B cell (primary cell): ENCODE measurements around the gene IFT88. TPM values are rescaled to one million over a fixed set of nuclear protein-coding genes. Genes with fewer than 3 reads are reported as not detected.

Source experiments
- ATAC-seq: fragments of 200-7000 bp; cut with Tn5 transposase; one replicate; pipeline ENCODE4 v1.10.0; 2021; ENCODE audit warnings: low read depth, mild to moderate bottlenecking, moderate number of reproducible peaks, moderate library complexity
- CTCF ChIA-PET: fragments of 350-600 bp; sonication (Branson Sonifier 250); formaldehyde crosslinking; loops from one replicate; lab custom pipeline; 2021; ENCODE audit warnings: antibody characterized with exemption, inconsistent platforms; lab: Charles Lee
- POLR2A ChIA-PET: fragments of 350-600 bp; sonication (Branson Sonifier 250); formaldehyde crosslinking; loops from one replicate; lab custom pipeline; 2021; ENCODE audit warnings: antibody characterized with exemption; lab: Charles Lee
- DNase-seq: peaks from one replicate; pipeline ENCODE4 v3.0.0; 2013
- H2AFZ ChIP-seq: 2 replicates; pipeline ENCODE4 v1.6.1; 2012; ENCODE audit warnings: mild to moderate bottlenecking, low read depth, low read length; ENCODE audit not compliant: insufficient read depth, poor library complexity, severe bottlenecking
- H3K27ac ChIP-seq, 2 donors: 1 replicate in 1 of 2; 2 replicates in 1 of 2; pipeline ENCODE4 v1.5.1; 2012 to 2013; ENCODE audit warnings: low read length in 2 of 2, mild to moderate bottlenecking in 2 of 2, moderate library complexity in 1 of 2
- H3K27me3 ChIP-seq, 4 experiments: fragments of 200-600 bp in 1 of 4; sonication (generic) in 1 of 4; replicated peaks in 1 of 4; 1 replicate in 2 of 4; 2 replicates in 2 of 4; pipeline versions ENCODE4 v1.6.1 to v1.7.0; 2013 to 2016; ENCODE audit warnings: low read length in 3 of 4, mild to moderate bottlenecking in 2 of 4, mixed read lengths in 1 of 4, moderate library complexity in 1 of 4; ENCODE audit not compliant: insufficient read depth in 4 of 4, control insufficient read depth in 3 of 4; ENCODE audit errors: control extremely low read depth in 1 of 4
- H3K36me3 ChIP-seq, 2 experiments: replicated peaks in 1 of 2; 1 replicate in 1 of 2; 2 replicates in 1 of 2; pipeline versions ENCODE4 v1.6.1 to v1.7.1; 2013; ENCODE audit warnings: low read length in 1 of 2; ENCODE audit not compliant: insufficient read depth in 2 of 2, control insufficient read depth in 1 of 2; ENCODE audit errors: control extremely low read depth in 1 of 2, extremely low read depth in 1 of 2
- H3K4me1 ChIP-seq, 2 donors: fragments of 200-600 bp in 1 of 2; sonication (generic) in 1 of 2; 1 replicate in 1 of 2; 2 replicates in 1 of 2; pipeline versions ENCODE4 v1.5.1 to v1.6.1; 2013 to 2017; ENCODE audit warnings: low read length in 2 of 2; ENCODE audit not compliant: control insufficient read depth in 2 of 2, insufficient read depth in 2 of 2
- H3K4me2 ChIP-seq: replicated peaks from 2 replicates; pipeline ENCODE3; 2012; ENCODE audit warnings: mild to moderate bottlenecking, low read depth, low read length; ENCODE audit not compliant: poor library complexity, severe bottlenecking
- H3K4me3 ChIP-seq, 5 experiments: fragments of 200-600 bp in 1 of 5; sonication (generic) in 1 of 5; 1 replicate in 3 of 5; 2 replicates in 2 of 5; pipeline versions ENCODE4 v1.5.1 to v1.7.0; 2011 to 2016; ENCODE audit warnings: low read length in 4 of 5, mild to moderate bottlenecking in 4 of 5, low read depth in 2 of 5, control low read depth in 1 of 5, moderate library complexity in 1 of 5; ENCODE audit not compliant: insufficient read depth in 1 of 5; ENCODE audit errors: control extremely low read depth in 1 of 5, extremely low read depth in 1 of 5
- H3K79me2 ChIP-seq: fragments of 200-600 bp; sonication (generic); one replicate; pipeline ENCODE4 v1.6.0; 2016; ENCODE audit warnings: low read length; ENCODE audit not compliant: control insufficient read depth, insufficient read depth
- H3K9ac ChIP-seq: fragments of 200-600 bp; sonication (generic); 2 replicates; pipeline ENCODE4 v1.6.1; 2017; ENCODE audit warnings: mild to moderate bottlenecking, low read length, moderate library complexity
- H3K9me3 ChIP-seq, 3 donors: one replicate each; pipeline versions ENCODE4 v1.6.1 to v1.7.1; 2013; ENCODE audit warnings: low read length in 2 of 3; ENCODE audit not compliant: control insufficient read depth in 2 of 3, insufficient read depth in 1 of 3; ENCODE audit errors: control extremely low read depth in 1 of 3
- H4K20me1 ChIP-seq: 2 replicates; pipeline ENCODE4 v1.6.0; 2012; ENCODE audit warnings: mild to moderate bottlenecking, low read length; ENCODE audit not compliant: insufficient read depth, control insufficient read depth, poor library complexity, severe bottlenecking
- H3K27ac Mint-ChIP-seq: one replicate; pipeline ENCODE4 v1.8.0; 2021; ENCODE audit warnings: mixed read lengths
- H3K27me3 Mint-ChIP-seq: one replicate; pipeline ENCODE4 v1.8.0; 2021; ENCODE audit warnings: mixed read lengths
- H3K4me1 Mint-ChIP-seq: one replicate; pipeline ENCODE4 v1.8.0; 2021; ENCODE audit warnings: mixed read lengths
- H3K4me3 Mint-ChIP-seq: one replicate; pipeline ENCODE4 v1.8.0; 2021; ENCODE audit warnings: mixed read lengths
- H3K9me3 Mint-ChIP-seq: one replicate; pipeline ENCODE4 v1.8.0; 2022; ENCODE audit warnings: mixed read lengths; ENCODE audit not compliant: insufficient read depth
- CTCF ChIP-seq: fragments of 200-600 bp; IDR thresholded peaks from one replicate; pipeline ENCODE4 v1.8.0; 2022; ENCODE audit warnings: antibody characterized with exemption, mild to moderate bottlenecking
- EZH2 ChIP-seq: IDR thresholded peaks from 2 replicates; pipeline ENCODE4 v1.6.1; 2012; ENCODE audit warnings: borderline replicate concordance, low read depth, mild to moderate bottlenecking, moderate library complexity, low read length; ENCODE audit not compliant: insufficient read depth, poor library complexity, severe bottlenecking
- WGBS: methylation state at CpG from one replicate; pipeline ENCODE4 v1.1.5; 2013; ENCODE audit warnings: missing lambda C conversion rate; ENCODE audit not compliant: insufficient coverage; 5-methylcytosine and 5-hydroxymethylcytosine counted together
- intact Hi-C: fragments of 100-400 bp; cut with micrococcal nuclease; formaldehyde crosslinking; loops from one replicate; pipeline ENCODE4 v1.10.0; 2022
- polyA plus RNA-seq: library from polyadenylated mRNA; depleted of rRNA; stranded (reverse); fragments of >200 nt; gene quantifications from 2 replicates; pipeline ENCODE4 v1.2.3, GENCODE V29; 2012
- total RNA-seq, 2 donors: library from RNA; stranded (reverse); fragments of 120-200 nt in 1 of 2; gene quantifications; 1 replicate in 1 of 2; 2 replicates in 1 of 2; pipeline versions ENCODE4 v1.2.3 to v1.2.4, GENCODE V29; 2013 to 2022

Gene IFT88
- total and polyA plus RNA-seq, 2 donors (not counting 1 experiment from before 2014, with no cell fraction given): 8.0 to 23.3 TPM

- H3K9me3 ChIP-seq: no peaks in the 10 kb centered on the region
- peak within 1 kb of the TSS; percentile 86 for H3K27ac Mint-ChIP-seq
- H3K4me3 ChIP-seq: peak within 1 kb of the TSS; percentile 65 to 79 (median 74)
- peaks cover 6% of the 10 kb centered on the region for H3K27me3 Mint-ChIP-seq
- H3K27ac ChIP-seq: peak within 1 kb of the TSS; percentile 60 to 73
- peak; percentile 90 for ATAC-seq
- TF ChIP-seq EZH2 (no peak), CTCF (no peak)
- under 1% methylated on average over 89 of the region's 89 CpGs for WGBS
- ChIA-PET POLR2A (interaction anchor here (0.6 to 1.0 kb wide), 3 partner anchors 19 to 562 kb away, joined by 3 to 4 read pairs (median 3); no protein-coding TSS in a partner anchor), CTCF (interaction anchor here (1.0 to 1.2 kb wide), 3 partner anchors 19 to 71 kb away, joined by 3 to 5 read pairs (median 3); no protein-coding TSS in a partner anchor)
- H4K20me1 ChIP-seq: no peaks in the 10 kb centered on the region
- DNase-seq: peak; percentile 82
- peak within 1 kb of the TSS; percentile 85 for H3K4me2 ChIP-seq
- peak within 1 kb of the TSS; percentile 91 for H3K4me3 Mint-ChIP-seq
- intact Hi-C loops: loop anchor here (1.0 to 10.0 kb wide), 3 partner anchors 18 to 249 kb away; partner anchors contain the start of genes EEF1AKMT1 and IFT88
- peaks cover 14% of the 10 kb centered on the region for H3K4me1 Mint-ChIP-seq
- H3K27me3 ChIP-seq: peaks cover 0 to 5% (median 1%) of the 10 kb centered on the region in 4 experiments
- no peaks in the 10 kb centered on the region for H3K9me3 Mint-ChIP-seq
- no peaks in the 10 kb centered on the region for H3K79me2 ChIP-seq
- peak within 1 kb of the TSS; percentile 84 for H3K9ac ChIP-seq
- peaks cover 6 to 15% of the 10 kb centered on the region in 2 donors for H3K4me1 ChIP-seq
- H3K36me3 ChIP-seq: no peaks in the 10 kb centered on the region
- peak within 1 kb of the TSS; percentile 97 for H2AFZ ChIP-seq
These were observed 41.1 kb upstream of the IFT88 start, which contains the start of gene CRYL1 for GRCh38 chr13:20525601-20526544. CRYL1 (minus strand) TSS chr13:20525857; CDS start chr13:20525794, 63 bp downstream.
